Smooth muscle cell (in vitro differentiated cells): ENCODE measurements around the gene PRR14L. TPM values are rescaled to one million over a fixed set of nuclear protein-coding genes. Genes with fewer than 3 reads are reported as not detected.
"Not testable (repeated sequence)": the region's sequence is repeated elsewhere in the genome, so short reads cannot be mapped to it uniquely, and the experiment has no call there.

ENCODE experiments used
- DNase-seq: peaks from one replicate; lab custom pipeline; 2025; ENCODE audit not compliant: unreplicated experiment; lab: John Stamatoyannopoulos, UW
- H2AFZ ChIP-seq: fragments of 200-600 bp; sonication (generic); 2 replicates; pipeline ENCODE4 v1.6.0; 2016; ENCODE audit warnings: antibody characterized with exemption, low read depth, mild to moderate bottlenecking
- H3F3A ChIP-seq: fragments of 200-600 bp; sonication (generic); 2 replicates; pipeline ENCODE4 v1.6.0; 2017; ENCODE audit warnings: antibody characterized with exemption, low read depth
- H3K27ac ChIP-seq: fragments of 200-600 bp; sonication (generic); 2 replicates; pipeline ENCODE4 v1.5.1; 2016; ENCODE audit warnings: low read depth, mild to moderate bottlenecking
- H3K27me3 ChIP-seq: fragments of 200-600 bp; sonication (generic); 2 replicates; pipeline ENCODE4 v1.6.1; 2016; ENCODE audit warnings: low read depth, mild to moderate bottlenecking
- H3K36me3 ChIP-seq: fragments of 200-600 bp; sonication (generic); 2 replicates; pipeline ENCODE4 v1.5.1; 2016; ENCODE audit warnings: low read depth
- H3K4me1 ChIP-seq: fragments of 200-600 bp; sonication (generic); 2 replicates; pipeline ENCODE4 v1.5.1; 2016; ENCODE audit warnings: low read depth
- H3K4me2 ChIP-seq: fragments of 200-600 bp; sonication (generic); 2 replicates; pipeline ENCODE4 v1.6.0; 2016; ENCODE audit warnings: mild to moderate bottlenecking
- H3K4me3 ChIP-seq: fragments of 200-600 bp; sonication (generic); 2 replicates; pipeline ENCODE4 v1.5.1; 2016; ENCODE audit warnings: mild to moderate bottlenecking
- H3K79me2 ChIP-seq: fragments of 200-600 bp; sonication (generic); 2 replicates; pipeline ENCODE4 v1.6.0; 2016; ENCODE audit warnings: low read depth, mild to moderate bottlenecking
- H3K9ac ChIP-seq: fragments of 200-600 bp; sonication (generic); 2 replicates; pipeline ENCODE4 v1.6.0; 2016; ENCODE audit warnings: low read depth
- H3K9me3 ChIP-seq: fragments of 200-600 bp; sonication (generic); replicated peaks from 2 replicates; pipeline ENCODE4 v1.5.1; 2016; ENCODE audit warnings: low read depth
- H4K20me1 ChIP-seq: fragments of 200-600 bp; sonication (generic); 2 replicates; pipeline ENCODE4 v1.6.0; 2016; ENCODE audit warnings: low read depth
- WGBS: methylation state at CpG from one replicate; pipeline ENCODE4 v1.1.7; 2016; ENCODE audit warnings: low lambda C conversion rate; 5-methylcytosine and 5-hydroxymethylcytosine counted together
- polyA plus RNA-seq: library from polyadenylated mRNA; unstranded; fragments of >200 nt; fragmentation: Nextera tagmentation; extraction: Ambion mirVana; gene quantifications from 2 replicates; pipeline ENCODE4 v1.2.1, GENCODE V29; 2016
- total RNA-seq: library from RNA; depleted of rRNA; stranded (reverse); fragments of >200 nt; gene quantifications from 2 replicates; pipeline ENCODE4 v1.2.3, GENCODE V29; 2014
- TF ChIP-seq, protein P1 (sequence below): fragments of 200-600 bp; sonication (generic); IDR thresholded peaks from 2 replicates; pipeline ENCODE4 v1.5.1; 2017; ENCODE audit warnings: borderline replicate concordance, mild to moderate bottlenecking, antibody characterized with exemption; ENCODE audit not compliant: insufficient read depth, poor library complexity, severe bottlenecking

The PRR14L gene
- total and polyA plus RNA-seq, 2 experiments from 2014 or later = 9.2 to 20.6 TPM

DNA sequence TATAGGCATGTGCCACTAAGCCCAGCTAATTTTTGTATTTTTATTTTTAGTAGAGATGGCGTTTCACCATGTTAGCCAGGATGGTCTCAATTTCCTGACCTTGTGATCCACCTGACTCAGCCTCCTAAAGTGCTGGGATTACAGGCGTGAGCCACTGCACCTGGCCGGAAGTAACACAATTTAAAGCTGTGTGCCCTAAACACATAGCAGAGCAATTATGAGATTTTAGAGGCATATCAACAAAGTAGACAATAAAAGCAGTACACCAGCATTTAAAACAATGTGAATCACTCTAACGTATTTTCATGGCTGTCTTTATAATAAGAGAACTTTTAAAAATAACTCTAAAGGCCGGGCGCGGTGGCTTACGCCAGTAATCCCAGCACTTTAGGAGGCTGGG is 42.4 kb downstream of the PRR14L start:
- Histone ChIP-seq H3K36me3 (no peaks in the 10 kb centered on the region), H3F3A (no peaks in the 10 kb centered on the region), H4K20me1 (peaks cover 17% of the 10 kb centered on the region), H3K27me3 (no peaks in the 10 kb centered on the region), H3K27ac (no peak overlapping the region), H3K79me2 (peaks cover 12% of the 10 kb centered on the region), H3K4me1 (no peaks in the 10 kb centered on the region), H3K9ac (no peak overlapping the region), H3K4me3 (no peak overlapping the region), H3K4me2 (no peak overlapping the region), H3K9me3 (no peaks in the 10 kb centered on the region), H2AFZ (no peak overlapping the region)
- WGBS = 98% methylated on average over 8 of the region's 8 CpGs
- TF ChIP-seq, protein P1, sequence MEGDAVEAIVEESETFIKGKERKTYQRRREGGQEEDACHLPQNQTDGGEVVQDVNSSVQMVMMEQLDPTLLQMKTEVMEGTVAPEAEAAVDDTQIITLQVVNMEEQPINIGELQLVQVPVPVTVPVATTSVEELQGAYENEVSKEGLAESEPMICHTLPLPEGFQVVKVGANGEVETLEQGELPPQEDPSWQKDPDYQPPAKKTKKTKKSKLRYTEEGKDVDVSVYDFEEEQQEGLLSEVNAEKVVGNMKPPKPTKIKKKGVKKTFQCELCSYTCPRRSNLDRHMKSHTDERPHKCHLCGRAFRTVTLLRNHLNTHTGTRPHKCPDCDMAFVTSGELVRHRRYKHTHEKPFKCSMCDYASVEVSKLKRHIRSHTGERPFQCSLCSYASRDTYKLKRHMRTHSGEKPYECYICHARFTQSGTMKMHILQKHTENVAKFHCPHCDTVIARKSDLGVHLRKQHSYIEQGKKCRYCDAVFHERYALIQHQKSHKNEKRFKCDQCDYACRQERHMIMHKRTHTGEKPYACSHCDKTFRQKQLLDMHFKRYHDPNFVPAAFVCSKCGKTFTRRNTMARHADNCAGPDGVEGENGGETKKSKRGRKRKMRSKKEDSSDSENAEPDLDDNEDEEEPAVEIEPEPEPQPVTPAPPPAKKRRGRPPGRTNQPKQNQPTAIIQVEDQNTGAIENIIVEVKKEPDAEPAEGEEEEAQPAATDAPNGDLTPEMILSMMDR = no peak
- no peak for DNase-seq

DNA sequence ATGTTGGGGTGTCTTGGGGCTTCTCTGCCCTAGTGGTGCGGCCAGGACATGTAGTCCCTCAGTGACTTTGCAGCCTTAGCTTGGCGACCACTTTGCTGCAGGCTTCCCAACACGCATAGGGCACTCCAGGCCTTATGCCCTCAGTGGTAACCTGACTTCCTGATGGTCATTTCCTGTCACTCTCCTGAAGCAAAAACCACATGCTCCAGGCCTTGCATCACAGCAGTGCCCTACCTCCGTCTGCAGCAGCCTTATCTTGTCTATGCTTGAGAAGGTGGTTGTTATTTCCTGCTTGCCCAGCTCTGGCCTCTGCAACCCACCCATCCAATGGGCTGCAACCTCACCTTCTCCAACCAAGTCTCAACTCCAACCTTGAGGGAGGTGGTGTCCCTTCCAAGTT is 54.5 kb downstream of the PRR14L start:
- H3K36me3 ChIP-seq = no peaks in the 10 kb centered on the region
- 85% methylated on average over 4 of the region's 4 CpGs for WGBS

DNA sequence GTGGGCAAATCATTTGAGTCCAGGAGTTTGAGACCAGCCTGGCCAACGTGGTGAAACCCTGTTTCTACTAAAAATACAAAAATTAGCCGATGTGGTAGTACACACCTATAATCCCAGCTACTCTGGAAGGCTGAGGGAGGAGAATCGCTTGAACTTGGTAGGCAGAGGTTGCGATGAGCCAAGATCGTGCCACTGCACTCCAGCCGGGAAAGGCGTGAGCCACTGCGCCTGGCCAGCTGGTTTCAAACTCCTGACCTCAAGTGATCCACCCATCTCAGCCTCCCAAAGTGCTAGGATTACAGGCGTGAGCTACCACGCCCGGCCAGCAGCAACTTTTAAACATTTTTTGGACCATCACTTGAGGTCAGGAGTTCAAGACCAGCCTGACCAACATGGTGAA is 55.9 kb downstream of the PRR14L start:
- not testable (repeated sequence) for H3K4me1 ChIP-seq, H3K27ac ChIP-seq, H3K4me2 ChIP-seq, H3F3A ChIP-seq, H2AFZ ChIP-seq, H3K4me3 ChIP-seq, H3K79me2 ChIP-seq, H3K9ac ChIP-seq, H3K27me3 ChIP-seq, H3K36me3 ChIP-seq, H3K9me3 ChIP-seq, DNase-seq
- WGBS = 97% methylated on average over 11 of the region's 11 CpGs
- peaks cover 19% of the 10 kb centered on the region for H4K20me1 ChIP-seq

More for the DNA sequence above, 54.5 kb downstream of the PRR14L start:
- Histone ChIP-seq H3K9me3 (no peaks in the 10 kb centered on the region), H2AFZ (no peak overlapping the region), H3K9ac (no peak overlapping the region), H3K4me2 (no peak overlapping the region), H3K4me3 (no peak overlapping the region), H3K27me3 (no peaks in the 10 kb centered on the region), H4K20me1 (peaks cover 19% of the 10 kb centered on the region), H3K4me1 (no peaks in the 10 kb centered on the region), H3K79me2 (no peaks in the 10 kb centered on the region), H3F3A (peaks cover 7% of the 10 kb centered on the region), H3K27ac (no peak overlapping the region)
- TF ChIP-seq, protein P1 = no peak
- DNase-seq = no peak

DNA sequence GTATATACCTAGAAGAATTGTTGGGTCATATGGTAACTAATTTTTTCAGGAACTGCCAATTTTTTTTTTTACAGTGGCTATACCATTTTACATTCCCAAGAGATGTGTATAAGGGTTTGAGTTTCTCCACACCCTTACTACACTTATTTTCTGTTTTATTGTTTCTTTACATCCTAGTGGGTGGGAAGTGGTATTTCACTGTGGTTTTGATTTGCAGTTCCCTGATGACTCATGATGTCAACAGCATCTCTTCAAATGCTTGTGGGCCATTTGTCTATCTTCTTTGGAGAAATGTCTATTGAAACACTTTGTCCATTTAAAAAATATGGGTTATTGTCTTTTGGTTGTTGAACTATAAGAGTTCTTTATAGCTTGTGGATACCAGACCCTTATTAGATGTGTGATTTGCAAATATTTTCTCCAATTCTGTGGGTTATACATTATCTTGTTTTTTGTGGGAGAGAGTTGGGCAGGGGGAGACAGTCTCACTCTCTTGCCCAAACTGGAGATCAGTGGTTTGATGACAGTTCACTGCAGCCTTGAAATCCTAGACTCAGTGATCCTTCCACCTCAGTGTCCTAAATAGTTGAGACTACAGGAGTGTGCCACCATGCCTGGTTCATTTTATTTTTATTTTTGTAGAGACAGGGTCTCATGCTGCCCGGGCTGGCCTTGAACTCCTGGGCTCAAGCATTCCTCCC is 57.6 kb downstream of the PRR14L start:
- Histone ChIP-seq H4K20me1 (peaks cover 19% of the 10 kb centered on the region), H3K27ac (peak overlapping the region; percentile 52), H2AFZ (no peak overlapping the region), H3K9ac (no peak overlapping the region), H3K4me2 (peak overlapping the region; percentile 8), H3K79me2 (no peaks in the 10 kb centered on the region), H3F3A (peaks cover 7% of the 10 kb centered on the region), H3K4me3 (no peak overlapping the region), H3K4me1 (no peaks in the 10 kb centered on the region), H3K9me3 (no peaks in the 10 kb centered on the region), H3K27me3 (no peaks in the 10 kb centered on the region), H3K36me3 (no peaks in the 10 kb centered on the region)
- WGBS = 100% methylated on average over 1 of the region's 1 CpG
- DNase-seq = no peak
- TF ChIP-seq, protein P1 = no peak
